Vagina (tissue), 2 donors: ENCODE results near the gene SLC24A3. TPM values are rescaled to one million over a fixed set of nuclear protein-coding genes. Genes with fewer than 3 reads are reported as not detected.

Source experiments
- DNase-seq, 2 donors: peaks; one replicate each; pipeline ENCODE4 v3.0.0-alpha.2; 2017; ENCODE audit errors: extremely low spot score in 2 of 2
- H3K27ac ChIP-seq: fragments of 200-600 bp; sonication (generic); one replicate; pipeline ENCODE4 v1.5.1; 2019
- H3K27me3 ChIP-seq: fragments of 200-600 bp; sonication (generic); one replicate; pipeline ENCODE4 v1.5.1; 2019
- H3K36me3 ChIP-seq, 2 donors: fragments of 200-600 bp; sonication (generic); one replicate each; pipeline ENCODE4 v1.5.1; 2017 to 2019
- H3K4me1 ChIP-seq: fragments of 200-600 bp; sonication (generic); one replicate; pipeline ENCODE4 v1.5.1; 2019
- H3K4me3 ChIP-seq, 2 donors: fragments of 200-600 bp; sonication (generic); 1 replicate in 1 of 2; 2 replicates in 1 of 2; pipeline ENCODE4 v1.5.1; 2016 to 2019
- H3K9me3 ChIP-seq: fragments of 200-600 bp; sonication (generic); one replicate; pipeline ENCODE4 v1.5.1; 2019
- POLR2A ChIP-seq, 2 donors: fragments of 450-650 bp; IDR thresholded peaks; one replicate each; pipeline ENCODE4 v1.6.1; 2017; ENCODE audit warnings: antibody characterized with exemption in 2 of 2, mild to moderate bottlenecking in 2 of 2, moderate library complexity in 2 of 2
- POLR2AphosphoS5 ChIP-seq, 2 donors: sonication (generic); formaldehyde crosslinking; IDR thresholded peaks; one replicate each; pipeline ENCODE4 v1.9.0; 2017; ENCODE audit warnings: antibody characterized with exemption in 2 of 2, mild to moderate bottlenecking in 2 of 2, low read depth in 1 of 2; ENCODE audit not compliant: insufficient read depth in 1 of 2
- intact Hi-C: fragments of 100-400 bp; cut with DNase I; formaldehyde crosslinking; loops from one replicate; pipeline ENCODE4 v1.15.1; 2023
- total RNA-seq: library from RNA; depleted of rRNA; stranded (reverse); fragments of >200 nt; gene quantifications from one replicate; pipeline ENCODE4 v1.2.3, GENCODE V29; 2016
- TF ChIP-seq, protein P1 (sequence below), 3 experiments: fragments of 450-650 bp in 2 of 3; fragments of 200-600 bp in 1 of 3; sonication (generic) in 1 of 3; IDR thresholded peaks; one replicate each; pipeline ENCODE4 v1.5.1; 2017 to 2019; ENCODE audit warnings: antibody characterized with exemption in 3 of 3, mild to moderate bottlenecking in 2 of 3, moderate library complexity in 2 of 3

SLC24A3 gene
- total RNA-seq, 1 donor from 2014 or later, result 12.3 TPM

DNA sequence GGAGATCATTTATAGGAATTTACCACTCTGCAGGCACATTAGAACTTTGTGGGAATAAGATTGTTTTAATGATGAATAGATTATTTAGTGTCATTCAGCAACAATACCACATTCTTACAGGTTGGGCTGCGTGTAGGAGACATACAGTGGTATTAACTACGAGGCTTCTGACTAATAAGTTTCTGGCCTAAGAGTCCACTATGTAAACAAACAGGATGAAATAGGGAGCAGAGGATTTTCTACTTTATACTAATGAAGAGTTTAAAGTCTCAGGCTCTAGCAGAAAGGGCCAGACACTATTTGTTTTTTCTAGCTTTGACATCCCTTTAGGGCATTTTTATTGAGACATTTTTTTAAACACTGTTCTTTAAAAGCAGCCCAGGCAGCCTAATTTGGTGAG lies 75.6 kb downstream of the SLC24A3 start:
- intact Hi-C loops, result no loop called here
- Histone ChIP-seq H3K4me1 (peaks cover 43% of the 10 kb centered on the region), H3K4me3 (no peak overlapping the region), H3K36me3 (no peaks in the 10 kb centered on the region), H3K27me3 (no peaks in the 10 kb centered on the region), H3K9me3 (no peaks in the 10 kb centered on the region), H3K27ac (peak overlapping the region; percentile 54)
- DNase-seq, result no peak
- TF ChIP-seq POLR2A (IDR thresholded peaks at IDR 0.05), result no peak
- TF ChIP-seq, protein P1, sequence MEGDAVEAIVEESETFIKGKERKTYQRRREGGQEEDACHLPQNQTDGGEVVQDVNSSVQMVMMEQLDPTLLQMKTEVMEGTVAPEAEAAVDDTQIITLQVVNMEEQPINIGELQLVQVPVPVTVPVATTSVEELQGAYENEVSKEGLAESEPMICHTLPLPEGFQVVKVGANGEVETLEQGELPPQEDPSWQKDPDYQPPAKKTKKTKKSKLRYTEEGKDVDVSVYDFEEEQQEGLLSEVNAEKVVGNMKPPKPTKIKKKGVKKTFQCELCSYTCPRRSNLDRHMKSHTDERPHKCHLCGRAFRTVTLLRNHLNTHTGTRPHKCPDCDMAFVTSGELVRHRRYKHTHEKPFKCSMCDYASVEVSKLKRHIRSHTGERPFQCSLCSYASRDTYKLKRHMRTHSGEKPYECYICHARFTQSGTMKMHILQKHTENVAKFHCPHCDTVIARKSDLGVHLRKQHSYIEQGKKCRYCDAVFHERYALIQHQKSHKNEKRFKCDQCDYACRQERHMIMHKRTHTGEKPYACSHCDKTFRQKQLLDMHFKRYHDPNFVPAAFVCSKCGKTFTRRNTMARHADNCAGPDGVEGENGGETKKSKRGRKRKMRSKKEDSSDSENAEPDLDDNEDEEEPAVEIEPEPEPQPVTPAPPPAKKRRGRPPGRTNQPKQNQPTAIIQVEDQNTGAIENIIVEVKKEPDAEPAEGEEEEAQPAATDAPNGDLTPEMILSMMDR (IDR thresholded peaks at IDR 0.05), result no peak
- no peak for TF ChIP-seq POLR2AphosphoS5 (IDR thresholded peaks at IDR 0.05; ENCODE audit: insufficient read depth in 1 of 2, low read depth in 1 of 2)

DNA sequence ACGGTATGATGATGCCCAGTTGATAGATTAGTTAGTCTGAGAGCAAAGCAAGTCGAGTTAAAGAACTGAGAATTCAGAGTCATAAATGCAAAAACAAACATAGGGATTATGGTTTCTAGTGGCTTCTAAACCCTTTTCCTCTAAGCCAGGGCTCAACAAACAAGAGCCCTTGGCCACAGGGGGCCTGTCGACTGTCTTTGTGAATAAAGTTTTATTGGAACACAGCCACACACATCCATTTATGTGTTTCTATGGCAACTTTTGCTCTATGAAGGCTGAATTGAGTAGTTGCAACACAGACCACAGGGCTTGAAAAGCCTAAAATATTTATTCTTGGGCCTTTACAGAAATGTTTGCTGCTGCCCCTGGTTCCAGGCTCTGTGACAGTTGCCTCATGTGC lies 76.2 kb downstream of the SLC24A3 start:
- Histone ChIP-seq H3K27me3 (no peaks in the 10 kb centered on the region), H3K27ac (peak overlapping the region; percentile 54), H3K4me1 (peaks cover 43% of the 10 kb centered on the region), H3K9me3 (no peaks in the 10 kb centered on the region), H3K36me3 (no peaks in the 10 kb centered on the region), H3K4me3 (no peak overlapping the region)
- DNase-seq, result no peak
- TF ChIP-seq, protein P1 (IDR thresholded peaks at IDR 0.05), result no peak
- TF ChIP-seq POLR2A (IDR thresholded peaks at IDR 0.05) (no peak), POLR2AphosphoS5 (IDR thresholded peaks at IDR 0.05; ENCODE audit: insufficient read depth in 1 of 2, low read depth in 1 of 2) (no peak)
- intact Hi-C loops, result no loop called here

GRCh38 chr20:19289451-19289850 lies 77.0 kb downstream of the SLC24A3 start:
- intact Hi-C loops, result no loop called here
- no peaks in the 10 kb centered on the region for H3K36me3 ChIP-seq
- no peaks in the 10 kb centered on the region for H3K27me3 ChIP-seq
- peaks cover 36% of the 10 kb centered on the region for H3K4me1 ChIP-seq
- TF ChIP-seq POLR2A (IDR thresholded peaks at IDR 0.05) (no peak), POLR2AphosphoS5 (IDR thresholded peaks at IDR 0.05; ENCODE audit: insufficient read depth in 1 of 2, low read depth in 1 of 2) (no peak)
- TF ChIP-seq, protein P1 (IDR thresholded peaks at IDR 0.05), result no peak
- no peaks in the 10 kb centered on the region for H3K9me3 ChIP-seq
- H3K27ac ChIP-seq, result no peak overlapping the region
- H3K4me3 ChIP-seq, result no peak overlapping the region
- DNase-seq, result no peak

DNA sequence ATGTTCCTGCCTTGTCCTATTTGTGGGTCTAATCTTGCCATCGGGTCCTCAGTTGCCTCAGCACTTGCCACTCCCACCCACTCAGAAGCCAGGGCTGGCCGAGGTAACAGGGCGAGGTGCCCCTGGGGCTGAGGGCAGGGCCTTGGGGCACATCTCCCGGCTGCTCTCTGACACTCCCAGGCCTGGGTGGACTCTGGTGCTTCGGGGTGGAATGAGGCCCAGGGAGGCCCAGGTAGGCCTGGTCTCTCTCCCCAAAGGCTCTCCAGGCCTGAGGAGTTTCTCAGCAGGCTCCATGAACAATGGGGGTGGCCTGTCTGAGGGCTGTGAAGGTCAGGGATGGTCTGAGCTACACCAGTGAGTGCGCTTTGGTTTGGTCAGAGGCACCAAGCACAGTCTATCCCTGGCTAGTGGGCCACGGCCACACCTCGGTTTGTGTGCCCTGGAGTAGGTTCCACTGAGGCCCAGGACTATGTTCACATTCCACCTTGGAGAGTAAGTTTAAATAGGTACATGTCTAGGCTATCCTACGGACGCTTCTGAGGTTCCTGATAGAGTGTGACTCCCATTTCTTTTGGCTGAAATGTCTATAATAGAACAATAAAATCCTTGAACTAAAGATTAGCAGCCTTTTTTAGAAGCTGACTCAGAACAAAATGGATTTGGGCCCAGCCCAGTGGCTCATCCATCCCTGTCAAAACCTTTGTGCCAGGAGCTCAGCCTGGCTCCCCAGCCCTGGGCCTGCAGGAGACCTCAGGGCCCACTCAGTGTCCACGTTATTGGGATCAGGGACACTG lies 78.8 kb downstream of the SLC24A3 start:
- H3K27ac ChIP-seq, result peak overlapping the region; percentile 28
- TF ChIP-seq, protein P1 (IDR thresholded peaks at IDR 0.05), result no peak
- no peak for TF ChIP-seq POLR2AphosphoS5 (IDR thresholded peaks at IDR 0.05; ENCODE audit: insufficient read depth in 1 of 2, low read depth in 1 of 2)
- TF ChIP-seq POLR2A (IDR thresholded peaks at IDR 0.05), result no peak
- H3K4me1 ChIP-seq, result peaks cover 27% of the 10 kb centered on the region

GRCh38 chr20:19291818-19292132 lies 79.3 kb downstream of the SLC24A3 start:
- H3K4me1 ChIP-seq, result peaks cover 27% of the 10 kb centered on the region
- DNase-seq, result peak in 1 of 2 donors; percentile 80
- intact Hi-C loops, result no loop called here
- H3K4me3 ChIP-seq, result no peak overlapping the region
- H3K27me3 ChIP-seq, result no peaks in the 10 kb centered on the region
- H3K27ac ChIP-seq, result no peak overlapping the region
- H3K9me3 ChIP-seq, result no peaks in the 10 kb centered on the region
- TF ChIP-seq, protein P1 (IDR thresholded peaks at IDR 0.05), result no peak
- TF ChIP-seq POLR2A (IDR thresholded peaks at IDR 0.05) (no peak), POLR2AphosphoS5 (IDR thresholded peaks at IDR 0.05; ENCODE audit: insufficient read depth in 1 of 2, low read depth in 1 of 2) (no peak)
- no peaks in the 10 kb centered on the region for H3K36me3 ChIP-seq

More for the DNA sequence above, 78.8 kb downstream of the SLC24A3 start:
- intact Hi-C loops, result no loop called here
- Histone ChIP-seq H3K9me3 (no peaks in the 10 kb centered on the region), H3K36me3 (no peaks in the 10 kb centered on the region), H3K27me3 (no peaks in the 10 kb centered on the region), H3K4me3 (no peak overlapping the region)
- DNase-seq, result no peak
